A549 (cell line): ENCODE measurements around the gene TXNDC2. TPM values are rescaled to one million over a fixed set of nuclear protein-coding genes. Genes with fewer than 3 reads are reported as not detected.

Experiments
- ATAC-seq, 2 experiments: fragments of 200-7000 bp in 1 of 2; fragments of >200 bp in 1 of 2; cut with Nextera tagmentation in 1 of 2; cut with Tn5 transposase in 1 of 2; 3 replicates each; pipeline versions ENCODE4 v1.8.0 to v1.9.1; 2018 to 2020; ENCODE audit warnings: mild to moderate bottlenecking in 1 of 2, moderate library complexity in 1 of 2
- CTCF ChIA-PET: fragments of 300-600 bp; sonication (Branson Sonifier 250); formaldehyde crosslinking; extraction: SDS; loops from one replicate; lab custom pipeline; 2021; ENCODE audit warnings: antibody characterized with exemption, inconsistent platforms; lab: Yijun Ruan, JAX
- POLR2A ChIA-PET: fragments of 350-600 bp; formaldehyde crosslinking; extraction: SDS; loops from one replicate; lab custom pipeline; 2021; ENCODE audit warnings: antibody characterized with exemption, inconsistent platforms; lab: Yijun Ruan, JAX
- DNase-seq, 2 experiments: peaks; one replicate each; pipeline versions ENCODE4 v3.0.0 to v3.0.0-alpha.2; 2011 to 2016; ENCODE audit warnings: low read depth in 1 of 2, low spot score in 1 of 2
- FAIRE-seq: peaks from 2 replicates; lab custom pipeline; 2011; peaks lifted over from hg19 to GRCh38; lab: Jason Lieb, UNC
- H3K27ac ChIP-seq, 2 experiments: fragments of >200 bp; sonication (Bioruptor Twin); formaldehyde crosslinking; 3 replicates each; pipeline ENCODE4 v1.5.1; 2016 to 2017
- H3K4me1 ChIP-seq: fragments of >200 bp; sonication (Bioruptor Twin); formaldehyde crosslinking; 3 replicates; pipeline ENCODE4 v1.6.1; 2016
- H3K4me2 ChIP-seq: fragments of >200 bp; sonication (Bioruptor Twin); formaldehyde crosslinking; 3 replicates; pipeline ENCODE4 v1.6.1; 2016
- H3K4me3 ChIP-seq: fragments of >200 bp; sonication (Bioruptor Twin); formaldehyde crosslinking; 3 replicates; pipeline ENCODE4 v1.5.1; 2016
- H3K9me3 ChIP-seq: fragments of >200 bp; sonication (Bioruptor Twin); formaldehyde crosslinking; 3 replicates; pipeline ENCODE4 v1.6.1; 2016
- CBX8 ChIP-seq: fragments of 200-600 bp; sonication (generic); IDR thresholded peaks from 2 replicates; pipeline ENCODE4 v1.6.1; 2016
- CEBPB ChIP-seq, 2 experiments: fragments of >200 bp in 1 of 2; sonication (Bioruptor Twin) in 1 of 2; formaldehyde crosslinking in 1 of 2; IDR thresholded peaks; 2 replicates each; pipeline ENCODE4 v1.6.1; 2012 to 2016
- CTCF ChIP-seq: fragments of >200 bp; sonication (Bioruptor Twin); formaldehyde crosslinking; IDR thresholded peaks from 3 replicates; pipeline ENCODE4 v1.5.1; 2016
- EHMT2 ChIP-seq: fragments of 200-600 bp; sonication (generic); IDR thresholded peaks from 2 replicates; pipeline ENCODE4 v1.6.1; 2016; ENCODE audit warnings: antibody characterized with exemption, low read depth, mild to moderate bottlenecking, moderate library complexity
- ELK1 ChIP-seq: fragments of 150-350 bp; IDR thresholded peaks from 2 replicates; pipeline ENCODE4 v1.6.1; 2014; ENCODE audit warnings: low read depth, mild to moderate bottlenecking, low read length
- EP300 ChIP-seq, 2 experiments: fragments of >200 bp; sonication (Bioruptor Twin); formaldehyde crosslinking; IDR thresholded peaks; 2 replicates in 1 of 2; 3 replicates in 1 of 2; pipeline ENCODE4 v1.6.1; 2016 to 2017
- FOSL2 ChIP-seq, 2 experiments: fragments of 450-650 bp in 1 of 2; fragments of >200 bp in 1 of 2; sonication (Bioruptor Twin) in 1 of 2; formaldehyde crosslinking; IDR thresholded peaks; 2 replicates each; pipeline versions ENCODE4 v1.5.0 to v1.6.1; 2016 to 2020; ENCODE audit warnings: mild to moderate bottlenecking in 1 of 2, moderate library complexity in 1 of 2
- HDAC2 ChIP-seq: fragments of 200-600 bp; sonication (generic); IDR thresholded peaks from 2 replicates; pipeline ENCODE4 v1.6.1; 2016
- HEYL ChIP-seq: fragments of 250-450 bp; sonication (Bioruptor Pico); IDR thresholded peaks from 2 replicates; pipeline ENCODE4 v1.8.0; 2021; ENCODE audit warnings: mild to moderate bottlenecking, moderate library complexity
- HOXB5 ChIP-seq: fragments of 250-450 bp; sonication (Bioruptor Pico); IDR thresholded peaks from 2 replicates; pipeline ENCODE4 v1.5.0; 2020; ENCODE audit warnings: mild to moderate bottlenecking, moderate library complexity
- JUN ChIP-seq, 2 experiments: fragments of >200 bp; sonication (Bioruptor Twin); formaldehyde crosslinking; IDR thresholded peaks; 2 replicates in 1 of 2; 3 replicates in 1 of 2; pipeline ENCODE4 v1.6.1; 2016 to 2017
- MAZ ChIP-seq: fragments of 150-350 bp; IDR thresholded peaks from 2 replicates; pipeline ENCODE4 v1.6.1; 2014; ENCODE audit warnings: antibody characterized with exemption, low read depth, low read length, borderline replicate concordance
- NPAS2 ChIP-seq: fragments of 250-450 bp; sonication (Bioruptor Pico); IDR thresholded peaks from 2 replicates; pipeline ENCODE4 v1.8.0; 2022; ENCODE audit warnings: mild to moderate bottlenecking, moderate library complexity, borderline replicate concordance
- NR3C1 ChIP-seq: fragments of >200 bp; sonication (Bioruptor Twin); formaldehyde crosslinking; IDR thresholded peaks from 3 replicates; pipeline ENCODE4 v1.6.1; 2017
- RARB ChIP-seq: fragments of 250-450 bp; sonication (Bioruptor Pico); IDR thresholded peaks from 2 replicates; pipeline ENCODE4 v1.8.0; 2021; ENCODE audit warnings: mild to moderate bottlenecking, moderate library complexity
- RFX5 ChIP-seq: fragments of 450-650 bp; IDR thresholded peaks from 2 replicates; pipeline ENCODE4 v1.7.1; 2014; ENCODE audit warnings: antibody characterized with exemption, mild to moderate bottlenecking, moderate library complexity
- RNF2 ChIP-seq: fragments of 200-600 bp; sonication (generic); IDR thresholded peaks from 2 replicates; pipeline ENCODE4 v1.6.1; 2016; ENCODE audit warnings: low read depth, mild to moderate bottlenecking, antibody characterized with exemption, moderate library complexity, borderline replicate concordance
- SMC3 ChIP-seq: fragments of >200 bp; sonication (Bioruptor Twin); formaldehyde crosslinking; IDR thresholded peaks from 3 replicates; pipeline ENCODE4 v1.6.1; 2018; ENCODE audit warnings: inconsistent platforms
- TP53 ChIP-seq: fragments of 250-450 bp; sonication (Bioruptor Pico); IDR thresholded peaks from 2 replicates; pipeline ENCODE4 v1.5.0; 2021; ENCODE audit warnings: mild to moderate bottlenecking, moderate library complexity
- USF2 ChIP-seq: fragments of 450-650 bp; IDR thresholded peaks from 2 replicates; pipeline ENCODE4 v1.6.1; 2014; ENCODE audit warnings: antibody characterized with exemption
- ZNF302 ChIP-seq: fragments of 250-450 bp; sonication (Bioruptor Pico); IDR thresholded peaks from 2 replicates; pipeline ENCODE4 v1.9.0; 2021; ENCODE audit warnings: inconsistent platforms, mild to moderate bottlenecking, moderate library complexity
- WGBS: methylation state at CpG from one replicate; pipeline ENCODE4 v1.1.6; 2017; ENCODE audit errors: missing lambda C conversion rate; 5-methylcytosine and 5-hydroxymethylcytosine counted together
- polyA plus RNA-seq, 4 experiments: library from polyadenylated mRNA; depleted of rRNA in 3 of 4; stranded (reverse); fragments of >200 nt; fragmentation: RNase III in 1 of 4; extraction: RNeasy Plus Mini Kit Qiagen cat#74134 plus additional on column Dnase treatment in 1 of 4; gene quantifications; 2 replicates in 3 of 4; 3 replicates in 1 of 4; pipeline ENCODE4 v1.2.3, GENCODE V29; 2011 to 2017
- TF ChIP-seq, protein P1 (sequence below): fragments of 250-450 bp; sonication (Bioruptor Pico); IDR thresholded peaks from 2 replicates; pipeline ENCODE4 v1.5.0; 2020; ENCODE audit warnings: low read depth, mild to moderate bottlenecking, moderate library complexity
- TF ChIP-seq, protein P2 (sequence below): fragments of 250-450 bp; sonication (Bioruptor Pico); IDR thresholded peaks from 2 replicates; pipeline ENCODE4 v1.5.0; 2021; ENCODE audit warnings: mild to moderate bottlenecking, moderate library complexity, borderline replicate concordance

Gene TXNDC2
- polyA plus RNA-seq, 2 of the 4 experiments (the other 2 are of a cell fraction), result 0.06 to 0.16 TPM

- no peak overlapping the region for H3K27ac ChIP-seq
Measured at GRCh38 chr18:9931146-9931545, 45.4 kb downstream of the TXNDC2 start.

GRCh38 chr18:9931678-9932077 lies 45.9 kb downstream of the TXNDC2 start:
- Histone ChIP-seq H3K4me1 (peaks cover 62% of the 10 kb centered on the region), H3K4me3 (no peak overlapping the region), H3K4me2 (0 out of 3 replicates have a peak overlapping the region, but pooled peaks have one; percentile 31), H3K9me3 (no peaks in the 10 kb centered on the region), H3K27ac (no peak overlapping the region)
- no peak for ATAC-seq
- no peak for DNase-seq
- 80% methylated on average over 5 of the region's 5 CpGs for WGBS
- FAIRE-seq, result no peak
- ChIA-PET POLR2A (no interaction called here), CTCF (no interaction called here)
- TF ChIP-seq CEBPB (IDR thresholded peaks at IDR 0.05) (peak; percentile 57 to 63; a peak in 3 of 4 replicates), EP300 (IDR thresholded peaks at IDR 0.05) (no peak)

More at GRCh38 chr18:9931146-9931545, 45.4 kb downstream of the TXNDC2 start:
- H3K4me2 ChIP-seq, result peak overlapping the region; percentile 14; the same call in 1 of the 3 replicates
- TF ChIP-seq RNF2, result no peak
- TF ChIP-seq, protein P1, sequence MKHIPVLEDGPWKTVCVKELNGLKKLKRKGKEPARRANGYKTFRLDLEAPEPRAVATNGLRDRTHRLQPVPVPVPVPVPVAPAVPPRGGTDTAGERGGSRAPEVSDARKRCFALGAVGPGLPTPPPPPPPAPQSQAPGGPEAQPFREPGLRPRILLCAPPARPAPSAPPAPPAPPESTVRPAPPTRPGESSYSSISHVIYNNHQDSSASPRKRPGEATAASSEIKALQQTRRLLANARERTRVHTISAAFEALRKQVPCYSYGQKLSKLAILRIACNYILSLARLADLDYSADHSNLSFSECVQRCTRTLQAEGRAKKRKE (CRISPR knock-in tag), result no peak
- TF ChIP-seq FOSL2 (IDR thresholded peaks at IDR 0.05), result no peak
- TF ChIP-seq FOSL2 (CRISPR knock-in tag; IDR thresholded peaks at IDR 0.05), result no peak
- no peak for TF ChIP-seq NR3C1
- TF ChIP-seq HEYL, result no peak
- no peak for TF ChIP-seq RFX5
- TF ChIP-seq, all 56 proteins: peak for 0
- Histone ChIP-seq H3K4me1 (peaks cover 67% of the 10 kb centered on the region), H3K9me3 (no peaks in the 10 kb centered on the region), H3K4me3 (no peak overlapping the region)
- POLR2A ChIA-PET, result no interaction called here
- DNase-seq (no peak), FAIRE-seq (no peak), ATAC-seq (no peak)
- 88% methylated on average over 1 of the region's 1 CpG for WGBS
- CTCF ChIA-PET, result interaction anchor here (0.8 kb wide), 1 partner anchor 58 kb away, joined by 3 read pairs; no protein-coding TSS in a partner anchor

- H3K9me3 ChIP-seq, result no peaks in the 10 kb centered on the region
- H3K4me2 ChIP-seq, result no peak overlapping the region
- no peak for FAIRE-seq
- no peak for ATAC-seq
- peak overlapping the region in 1 of 2 experiments; percentile 58; a peak in 2 of 6 replicates for H3K27ac ChIP-seq
- TF ChIP-seq CEBPB (IDR thresholded peaks at IDR 0.05) (peak in 1 of 2 experiments; percentile 52; a peak in 1 of 4 replicates), CTCF (no peak)
- TF ChIP-seq, protein P2, sequence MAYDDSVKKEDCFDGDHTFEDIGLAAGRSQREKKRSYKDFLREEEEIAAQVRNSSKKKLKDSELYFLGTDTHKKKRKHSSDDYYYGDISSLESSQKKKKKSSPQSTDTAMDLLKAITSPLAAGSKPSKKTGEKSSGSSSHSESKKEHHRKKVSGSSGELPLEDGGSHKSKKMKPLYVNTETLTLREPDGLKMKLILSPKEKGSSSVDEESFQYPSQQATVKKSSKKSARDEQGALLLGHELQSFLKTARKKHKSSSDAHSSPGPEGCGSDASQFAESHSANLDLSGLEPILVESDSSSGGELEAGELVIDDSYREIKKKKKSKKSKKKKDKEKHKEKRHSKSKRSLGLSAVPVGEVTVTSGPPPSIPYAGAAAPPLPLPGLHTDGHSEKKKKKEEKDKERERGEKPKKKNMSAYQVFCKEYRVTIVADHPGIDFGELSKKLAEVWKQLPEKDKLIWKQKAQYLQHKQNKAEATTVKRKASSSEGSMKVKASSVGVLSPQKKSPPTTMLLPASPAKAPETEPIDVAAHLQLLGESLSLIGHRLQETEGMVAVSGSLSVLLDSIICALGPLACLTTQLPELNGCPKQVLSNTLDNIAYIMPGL (CRISPR knock-in tag), result no peak
- H3K4me1 ChIP-seq, result peaks cover 40% of the 10 kb centered on the region
- WGBS, result 96% methylated on average over 3 of the region's 3 CpGs
- POLR2A ChIA-PET, result no interaction called here
- no peak for DNase-seq
- H3K4me3 ChIP-seq, result no peak overlapping the region
- CTCF ChIA-PET, result no interaction called here
Measured at GRCh38 chr18:9933865-9934264, 48.1 kb downstream of the TXNDC2 start.

- ChIA-PET CTCF (no interaction called here), POLR2A (no interaction called here)
- TF ChIP-seq ZNF302 (CRISPR knock-in tag) (no peak), CBX8 (no peak), EP300 (IDR thresholded peaks at IDR 0.05) (no peak), ELK1 (no peak), CEBPB (IDR thresholded peaks at IDR 0.05) (no peak), RARB (CRISPR knock-in tag) (no peak), USF2 (no peak), EHMT2 (no peak), NPAS2 (CRISPR knock-in tag) (no peak), JUN (IDR thresholded peaks at IDR 0.05) (no peak), RNF2 (no peak), RFX5 (no peak), TP53 (no peak), HOXB5 (CRISPR knock-in tag) (no peak), HEYL (no peak), SMC3 (no peak), HDAC2 (no peak), MAZ (no peak)
- DNase-seq, result no peak
- 81% methylated on average over 3 of the region's 3 CpGs for WGBS
- Histone ChIP-seq H3K4me3 (no peak overlapping the region), H3K4me1 (peaks cover 36% of the 10 kb centered on the region), H3K4me2 (no peak overlapping the region), H3K9me3 (no peaks in the 10 kb centered on the region), H3K27ac (no peak overlapping the region)
- ATAC-seq, result no peak
- FAIRE-seq, result no peak
Measured at GRCh38 chr18:9934274-9934673, 48.5 kb downstream of the TXNDC2 start.
